ENCODE measurements around the gene PIGBOS1.
"Not testable (repeated sequence)": the region's sequence is repeated elsewhere in the genome, so short reads cannot be mapped to it uniquely, and the experiment has no call there.

Gene PIGBOS1

GRCh38 chr15:55319537-55320237, 764 bp upstream of the PIGBOS1 start:
- Histone ChIP-seq H3K4me1 (ENCODE audit: control extremely low read depth in 1 of 4, control insufficient read depth in 4 of 4, insufficient read depth in 4 of 4, low read length in 3 of 4) (peaks cover 9 to 34% (median 21%) of the 10 kb centered on the region in 4 experiments), H3K27ac (ENCODE audit: insufficient read depth in 1 of 2, low read depth in 1 of 2, low read length in 2 of 2, poor library complexity in 1 of 2, severe bottlenecking in 2 of 2) (peak overlapping the region; percentile 98 to 99), H3K27me3 (replicated peaks in 2 of 5; ENCODE audit: control insufficient read depth in 4 of 5, insufficient read depth in 5 of 5, low read length in 4 of 5) (no peaks in the 10 kb centered on the region), H3K4me3 (ENCODE audit: control insufficient read depth in 1 of 7, extremely low read depth in 1 of 7, insufficient read depth in 4 of 7, low read depth in 2 of 7, low read length in 6 of 7) (peak overlapping the region; percentile 83 to 98 (median 93)), H3K9me3 (ENCODE audit: control extremely low read depth in 1 of 5, control insufficient read depth in 4 of 5, insufficient read depth in 2 of 5, low read depth in 1 of 5, low read length in 4 of 5) (no peaks in the 10 kb centered on the region), H3K36me3 (ENCODE audit: control insufficient read depth in 4 of 4, insufficient read depth in 4 of 4, low read length in 3 of 4) (peaks cover 0 to 5% (median 3%) of the 10 kb centered on the region in 4 experiments)
- DNase-seq = peak in 2 of 3 donors; percentile 39 to 45
- ChIA-PET CTCF (interaction anchor here (0.7 to 1.8 kb wide), 6 partner anchors 21 to 116 kb away, joined by 3 to 7 read pairs (median 3); partner anchors contain the start of genes CCPG1 and PIERCE2), POLR2A (interaction anchor here (1.5 kb wide), 1 partner anchor 88 kb away, joined by 5 read pairs; the partner anchor contains the start of genes CCPG1 and PIERCE2)
- WGBS (ENCODE audit: insufficient coverage) = 56% methylated on average over 3 of the region's 4 CpGs

- H3K4me3 ChIP-seq (ENCODE audit: control insufficient read depth in 1 of 7, extremely low read depth in 1 of 7, insufficient read depth in 4 of 7, low read depth in 2 of 7, low read length in 6 of 7); H3K27me3 ChIP-seq (replicated peaks in 2 of 5; ENCODE audit: control insufficient read depth in 4 of 5, insufficient read depth in 5 of 5, low read length in 4 of 5); H3K36me3 ChIP-seq (ENCODE audit: control insufficient read depth in 4 of 4, insufficient read depth in 4 of 4, low read length in 3 of 4); H3K9me3 ChIP-seq (ENCODE audit: control extremely low read depth in 1 of 5, control insufficient read depth in 4 of 5, insufficient read depth in 2 of 5, low read depth in 1 of 5, low read length in 4 of 5); H3K4me1 ChIP-seq (ENCODE audit: control extremely low read depth in 1 of 4, control insufficient read depth in 4 of 4, insufficient read depth in 4 of 4, low read length in 3 of 4); DNase-seq; POLR2A ChIA-PET; CTCF ChIA-PET; H3K27ac ChIP-seq (ENCODE audit: insufficient read depth in 1 of 2, low read depth in 1 of 2, low read length in 2 of 2, poor library complexity in 1 of 2, severe bottlenecking in 2 of 2): not testable (repeated sequence)
- WGBS (ENCODE audit: insufficient coverage) = no CpG with 5 or more reads among the region's 32 CpGs
These were observed 16.1 kb downstream of the PIGBOS1 start for GRCh38 chr15:55302801-55303200.

- Histone ChIP-seq H3K27me3 (replicated peaks in 2 of 5; ENCODE audit: control insufficient read depth in 4 of 5, insufficient read depth in 5 of 5, low read length in 4 of 5) (no peaks in the 10 kb centered on the region), H3K27ac (ENCODE audit: insufficient read depth in 1 of 2, low read depth in 1 of 2, low read length in 2 of 2, poor library complexity in 1 of 2, severe bottlenecking in 2 of 2) (no peak overlapping the region), H3K9me3 (ENCODE audit: control extremely low read depth in 1 of 5, control insufficient read depth in 4 of 5, insufficient read depth in 2 of 5, low read depth in 1 of 5, low read length in 4 of 5) (no peaks in the 10 kb centered on the region), H3K36me3 (ENCODE audit: control insufficient read depth in 4 of 4, insufficient read depth in 4 of 4, low read length in 3 of 4) (no peaks in the 10 kb centered on the region), H3K4me3 (ENCODE audit: control insufficient read depth in 1 of 7, extremely low read depth in 1 of 7, insufficient read depth in 4 of 7, low read depth in 2 of 7, low read length in 6 of 7) (no peak overlapping the region), H3K4me1 (ENCODE audit: control extremely low read depth in 1 of 4, control insufficient read depth in 4 of 4, insufficient read depth in 4 of 4, low read length in 3 of 4) (no peaks in the 10 kb centered on the region)
- ChIA-PET POLR2A (no interaction called here), CTCF (interaction anchor here (1.1 kb wide), 1 partner anchor 29 kb away, joined by 4 read pairs; no protein-coding TSS in a partner anchor)
- no peak for DNase-seq
These were observed 21.6 kb downstream of the PIGBOS1 start for GRCh38 chr15:55297315-55297714.

- Histone ChIP-seq H3K27ac (ENCODE audit: insufficient read depth in 1 of 2, low read depth in 1 of 2, low read length in 2 of 2, poor library complexity in 1 of 2, severe bottlenecking in 2 of 2) (peak overlapping the region; percentile 25 to 79), H3K4me1 (ENCODE audit: control extremely low read depth in 1 of 4, control insufficient read depth in 4 of 4, insufficient read depth in 4 of 4, low read length in 3 of 4) (peaks cover 0 to 22% (median 10%) of the 10 kb centered on the region in 4 experiments), H3K36me3 (ENCODE audit: control insufficient read depth in 4 of 4, insufficient read depth in 4 of 4, low read length in 3 of 4) (peaks cover 0 to 8% (median 1%) of the 10 kb centered on the region in 4 experiments), H3K9me3 (ENCODE audit: control extremely low read depth in 1 of 5, control insufficient read depth in 4 of 5, insufficient read depth in 2 of 5, low read depth in 1 of 5, low read length in 4 of 5) (no peaks in the 10 kb centered on the region), H3K27me3 (replicated peaks in 2 of 5; ENCODE audit: control insufficient read depth in 4 of 5, insufficient read depth in 5 of 5, low read length in 4 of 5) (no peaks in the 10 kb centered on the region), H3K4me3 (ENCODE audit: control insufficient read depth in 1 of 7, extremely low read depth in 1 of 7, insufficient read depth in 4 of 7, low read depth in 2 of 7, low read length in 6 of 7) (peak overlapping the region in 6 of 7 experiments; percentile 85 to 97 (median 88))
- POLR2A ChIA-PET = no interaction called here
- DNase-seq = peak; percentile 86 to 88 (median 87)
- CTCF ChIA-PET = interaction anchor here (0.6 to 3.5 kb wide), 19 partner anchors 8 to 102 kb away, joined by 3 to 54 read pairs (median 4); partner anchors contain the start of gene RSL24D1
- 29% methylated on average over 17 of the region's 17 CpGs for WGBS (ENCODE audit: insufficient coverage)
These were observed 28.3 kb downstream of the PIGBOS1 start for GRCh38 chr15:55290528-55291057.

GRCh38 chr15:55289746-55290527, 29.0 kb downstream of the PIGBOS1 start, which contains the start of gene RAB27A:
Gene RAB27A (minus strand): TSS chr15:55289813. CDS start chr15:55234934, 54,879 bp downstream.
- peaks cover 0 to 8% (median 1%) of the 10 kb centered on the region in 4 experiments for H3K36me3 ChIP-seq (ENCODE audit: control insufficient read depth in 4 of 4, insufficient read depth in 4 of 4, low read length in 3 of 4)
- peak within 1 kb of the TSS; percentile 70 to 97 (median 86) for H3K4me3 ChIP-seq (ENCODE audit: control insufficient read depth in 1 of 7, extremely low read depth in 1 of 7, insufficient read depth in 4 of 7, low read depth in 2 of 7, low read length in 6 of 7)
- no peaks in the 10 kb centered on the region for H3K9me3 ChIP-seq (ENCODE audit: control extremely low read depth in 1 of 5, control insufficient read depth in 4 of 5, insufficient read depth in 2 of 5, low read depth in 1 of 5, low read length in 4 of 5)
- peak; percentile 59 to 85 (median 82) for DNase-seq
- H3K27ac ChIP-seq (ENCODE audit: insufficient read depth in 1 of 2, low read depth in 1 of 2, low read length in 2 of 2, poor library complexity in 1 of 2, severe bottlenecking in 2 of 2) = peak within 1 kb of the TSS; percentile 47 to 79
- H3K4me1 ChIP-seq (ENCODE audit: control extremely low read depth in 1 of 4, control insufficient read depth in 4 of 4, insufficient read depth in 4 of 4, low read length in 3 of 4) = peaks cover 3 to 29% (median 14%) of the 10 kb centered on the region in 4 experiments
- WGBS (ENCODE audit: insufficient coverage) = under 1% methylated on average over 63 of the region's 69 CpGs
- POLR2A ChIA-PET = no interaction called here
- no peaks in the 10 kb centered on the region for H3K27me3 ChIP-seq (replicated peaks in 2 of 5; ENCODE audit: control insufficient read depth in 4 of 5, insufficient read depth in 5 of 5, low read length in 4 of 5)
- CTCF ChIA-PET = interaction anchor here (1.0 to 3.5 kb wide), 8 partner anchors 22 to 83 kb away, joined by 3 to 54 read pairs (median 8); no protein-coding TSS in a partner anchor

GRCh38 chr15:55289011-55289745, 29.7 kb downstream of the PIGBOS1 start:
- Histone ChIP-seq H3K27ac (ENCODE audit: insufficient read depth in 1 of 2, low read depth in 1 of 2, low read length in 2 of 2, poor library complexity in 1 of 2, severe bottlenecking in 2 of 2) (peak overlapping the region; percentile 47 to 79), H3K36me3 (ENCODE audit: control insufficient read depth in 4 of 4, insufficient read depth in 4 of 4, low read length in 3 of 4) (peaks cover 0 to 8% (median 1%) of the 10 kb centered on the region in 4 experiments), H3K27me3 (replicated peaks in 2 of 5; ENCODE audit: control insufficient read depth in 4 of 5, insufficient read depth in 5 of 5, low read length in 4 of 5) (no peaks in the 10 kb centered on the region), H3K4me1 (ENCODE audit: control extremely low read depth in 1 of 4, control insufficient read depth in 4 of 4, insufficient read depth in 4 of 4, low read length in 3 of 4) (peaks cover 4 to 36% (median 14%) of the 10 kb centered on the region in 4 experiments), H3K4me3 (ENCODE audit: control insufficient read depth in 1 of 7, extremely low read depth in 1 of 7, insufficient read depth in 4 of 7, low read depth in 2 of 7, low read length in 6 of 7) (peak overlapping the region; percentile 70 to 97 (median 86)), H3K9me3 (ENCODE audit: control extremely low read depth in 1 of 5, control insufficient read depth in 4 of 5, insufficient read depth in 2 of 5, low read depth in 1 of 5, low read length in 4 of 5) (no peaks in the 10 kb centered on the region)
- peak in 2 of 3 donors; percentile 48 to 58 for DNase-seq
- POLR2A ChIA-PET = interaction anchor here (0.7 kb wide), 1 partner anchor 69 kb away, joined by 3 read pairs; no protein-coding TSS in a partner anchor
- CTCF ChIA-PET = interaction anchor here (2.2 kb wide), 1 partner anchor 70 kb away, joined by 6 read pairs; no protein-coding TSS in a partner anchor
- 2% methylated on average over 27 of the region's 37 CpGs for WGBS (ENCODE audit: insufficient coverage)
